ENCODE results near the gene NUDC.
"Not testable (repeated sequence)": the region's sequence is repeated elsewhere in the genome, so short reads cannot be mapped to it uniquely, and the experiment has no call there.

NUDC gene

GRCh38 chr1:26911399-26912146 is 10.0 kb upstream of the NUDC start:
- no peak for DNase-seq (ENCODE audit: low spot score)

GRCh38 chr1:26912147-26912490 is 9.4 kb upstream of the NUDC start:
- no peak for DNase-seq (ENCODE audit: low spot score)

GRCh38 chr1:26913389-26913753 is 8.2 kb upstream of the NUDC start:
- DNase-seq (ENCODE audit: low spot score) = no peak

- peak; percentile 76 for DNase-seq (ENCODE audit: low spot score)
These were observed 7.6 kb upstream of the NUDC start, which contains the start of gene NR0B2 for GRCh38 chr1:26913754-26914619. Gene NR0B2 (minus strand): TSS chr1:26913975. CDS start chr1:26913940, 35 bp downstream.

GRCh38 chr1:26915204-26915842 is 6.2 kb upstream of the NUDC start:
- no peak for DNase-seq (ENCODE audit: low spot score)

GRCh38 chr1:26921126-26921539 is 410 bp upstream of the NUDC start:
- DNase-seq (ENCODE audit: low spot score) = no peak

- no peak for DNase-seq (ENCODE audit: low spot score)
These were observed 837 bp downstream of the NUDC start for GRCh38 chr1:26922431-26922729.

- DNase-seq (ENCODE audit: low spot score) = no peak
These were observed 1.4 kb downstream of the NUDC start for GRCh38 chr1:26922901-26923300.

- DNase-seq (ENCODE audit: low spot score) = no peak
These were observed 2.2 kb downstream of the NUDC start for GRCh38 chr1:26923711-26924110.

GRCh38 chr1:26932531-26932930 is 11.0 kb downstream of the NUDC start:
- DNase-seq (ENCODE audit: low spot score) = no peak

- DNase-seq (ENCODE audit: low spot score) = no peak
These were observed 15.3 kb downstream of the NUDC start for GRCh38 chr1:26936823-26937222.

- no peak for DNase-seq (ENCODE audit: low spot score)
These were observed 16.6 kb downstream of the NUDC start for GRCh38 chr1:26938004-26938658.

GRCh38 chr1:26938659-26939025 is 17.1 kb downstream of the NUDC start:
- no peak for DNase-seq (ENCODE audit: low spot score)

- DNase-seq (ENCODE audit: low spot score) = no peak
These were observed 19.8 kb downstream of the NUDC start for GRCh38 chr1:26941311-26941710.

- no peak for DNase-seq (ENCODE audit: low spot score)
These were observed 21.1 kb downstream of the NUDC start for GRCh38 chr1:26942656-26943055.

- peak; percentile 39 for DNase-seq (ENCODE audit: low spot score)
These were observed 23.6 kb downstream of the NUDC start for GRCh38 chr1:26945138-26945537.

GRCh38 chr1:26945728-26946127 is 24.2 kb downstream of the NUDC start:
- DNase-seq (ENCODE audit: low spot score) = peak; percentile 82

- DNase-seq (ENCODE audit: low spot score) = no peak
These were observed 24.7 kb downstream of the NUDC start for GRCh38 chr1:26946270-26946669.

GRCh38 chr1:26948725-26949057 is 27.1 kb downstream of the NUDC start:
- DNase-seq (ENCODE audit: low spot score) = not testable (repeated sequence)

- no peak for DNase-seq (ENCODE audit: low spot score)
These were observed 27.9 kb downstream of the NUDC start for GRCh38 chr1:26949266-26949925.

GRCh38 chr1:26949926-26950319 is 28.4 kb downstream of the NUDC start:
- DNase-seq (ENCODE audit: low spot score) = no peak

GRCh38 chr1:26950602-26951001 is 29.1 kb downstream of the NUDC start:
- DNase-seq (ENCODE audit: low spot score) = no peak

Measured in HuH-7 (cell line).